Activated B cell treated with CpG ODN at 0.5 μM for 24 hours (primary cell): Measurements from ENCODE around the gene IGSF5. TPM values are rescaled to one million over a fixed set of nuclear protein-coding genes. Genes with fewer than 3 reads are reported as not detected.

Source experiments
- ATAC-seq: fragments of 200-7000 bp; cut with Tn5 transposase; one replicate; pipeline ENCODE4 v1.10.0; 2021; ENCODE audit warnings: low read depth, mild to moderate bottlenecking, moderate library complexity
- CTCF ChIA-PET: fragments of 350-600 bp; sonication (Branson Sonifier 250); formaldehyde crosslinking; loops from one replicate; lab custom pipeline; 2021; ENCODE audit warnings: antibody characterized with exemption; lab: Charles Lee
- POLR2A ChIA-PET: fragments of 350-600 bp; sonication (Branson Sonifier 250); formaldehyde crosslinking; loops from one replicate; lab custom pipeline; 2021; ENCODE audit warnings: antibody characterized with exemption; lab: Charles Lee
- DNase-seq: peaks from one replicate; pipeline ENCODE4 v3.0.0; 2022
- H3K27ac Mint-ChIP-seq: one replicate; pipeline ENCODE4 v1.8.0; 2020; ENCODE audit warnings: mixed read lengths
- H3K27me3 Mint-ChIP-seq: one replicate; pipeline ENCODE4 v1.8.0; 2021; ENCODE audit warnings: mixed read lengths
- H3K36me3 Mint-ChIP-seq: one replicate; pipeline ENCODE4 v1.8.0; 2021; ENCODE audit warnings: low read depth, mixed read lengths
- H3K4me1 Mint-ChIP-seq: one replicate; pipeline ENCODE4 v1.8.0; 2021; ENCODE audit warnings: mixed read lengths
- H3K4me3 Mint-ChIP-seq: one replicate; pipeline ENCODE4 v1.8.0; 2020; ENCODE audit warnings: mild to moderate bottlenecking, mixed read lengths
- H3K9me3 Mint-ChIP-seq: one replicate; pipeline ENCODE4 v1.8.0; 2020; ENCODE audit warnings: mixed read lengths
- CTCF ChIP-seq: fragments of 200-600 bp; IDR thresholded peaks from one replicate; pipeline ENCODE4 v1.8.0; 2022; ENCODE audit warnings: antibody characterized with exemption, mild to moderate bottlenecking
- intact Hi-C: fragments of 100-400 bp; cut with micrococcal nuclease; formaldehyde crosslinking; loops from one replicate; pipeline ENCODE4 v1.15.1; 2024
- total RNA-seq: library from RNA; stranded (reverse); gene quantifications from 2 replicates; pipeline ENCODE4 v1.2.3, GENCODE V29; 2022

IGSF5 gene
- total RNA-seq, 1 donor from 2014 or later: not detected

- H3K9me3 Mint-ChIP-seq: peaks cover 5% of the 10 kb centered on the region
- CTCF ChIA-PET: no interaction called here
- no peak overlapping the region for H3K27ac Mint-ChIP-seq
- no peak for ATAC-seq
- no peaks in the 10 kb centered on the region for H3K4me1 Mint-ChIP-seq
- intact Hi-C loops: no loop called here
- no peak for DNase-seq
- TF ChIP-seq CTCF: no peak
- H3K36me3 Mint-ChIP-seq: no peaks in the 10 kb centered on the region
- POLR2A ChIA-PET: no interaction called here
- no peak overlapping the region for H3K4me3 Mint-ChIP-seq
- no peaks in the 10 kb centered on the region for H3K27me3 Mint-ChIP-seq
These were observed 98.5 kb downstream of the IGSF5 start for GRCh38 chr21:39843483-39843882.

- no peaks in the 10 kb centered on the region for H3K27me3 Mint-ChIP-seq
These were observed 98.9 kb downstream of the IGSF5 start for GRCh38 chr21:39843916-39844315.

GRCh38 chr21:39845571-39846130 is 100.7 kb downstream of the IGSF5 start:
- ATAC-seq: no peak
- Mint-ChIP-seq H3K9me3 (peaks cover 5% of the 10 kb centered on the region), H3K36me3 (no peaks in the 10 kb centered on the region), H3K4me1 (no peaks in the 10 kb centered on the region), H3K27me3 (no peaks in the 10 kb centered on the region), H3K27ac (no peak overlapping the region), H3K4me3 (no peak overlapping the region)
- intact Hi-C loops: no loop called here
- CTCF ChIA-PET: no interaction called here
- no peak for TF ChIP-seq CTCF
- no peak for DNase-seq
- POLR2A ChIA-PET: no interaction called here

More at GRCh38 chr21:39843916-39844315, 98.9 kb downstream of the IGSF5 start:
- no peak for DNase-seq
- H3K4me3 Mint-ChIP-seq: no peak overlapping the region
- CTCF ChIA-PET: no interaction called here
- no peaks in the 10 kb centered on the region for H3K36me3 Mint-ChIP-seq
- H3K9me3 Mint-ChIP-seq: peaks cover 5% of the 10 kb centered on the region
- ATAC-seq: no peak
- no peaks in the 10 kb centered on the region for H3K4me1 Mint-ChIP-seq
- POLR2A ChIA-PET: no interaction called here
- TF ChIP-seq CTCF: no peak
- intact Hi-C loops: no loop called here
- no peak overlapping the region for H3K27ac Mint-ChIP-seq

- no peak for TF ChIP-seq CTCF
- no peak for ATAC-seq
- H3K27me3 Mint-ChIP-seq: no peaks in the 10 kb centered on the region
- no peak for DNase-seq
- H3K27ac Mint-ChIP-seq: no peak overlapping the region
- H3K9me3 Mint-ChIP-seq: peaks cover 5% of the 10 kb centered on the region
- ChIA-PET POLR2A (no interaction called here), CTCF (no interaction called here)
- H3K4me3 Mint-ChIP-seq: no peak overlapping the region
- intact Hi-C loops: no loop called here
- no peaks in the 10 kb centered on the region for H3K36me3 Mint-ChIP-seq
- H3K4me1 Mint-ChIP-seq: no peaks in the 10 kb centered on the region
These were observed 102.9 kb downstream of the IGSF5 start for GRCh38 chr21:39847877-39848276.

- ATAC-seq: no peak
- CTCF ChIA-PET: no interaction called here
These were observed 104.2 kb downstream of the IGSF5 start for GRCh38 chr21:39849014-39849655.

More at GRCh38 chr21:39849014-39849655, 104.2 kb downstream of the IGSF5 start:
- intact Hi-C loops: no loop called here
- H3K4me3 Mint-ChIP-seq: no peak overlapping the region
- H3K9me3 Mint-ChIP-seq: peaks cover 8% of the 10 kb centered on the region
- POLR2A ChIA-PET: no interaction called here
- DNase-seq: no peak
- H3K4me1 Mint-ChIP-seq: no peaks in the 10 kb centered on the region
- TF ChIP-seq CTCF: no peak
- H3K27me3 Mint-ChIP-seq: no peaks in the 10 kb centered on the region
- no peak overlapping the region for H3K27ac Mint-ChIP-seq
- H3K36me3 Mint-ChIP-seq: no peaks in the 10 kb centered on the region
